ENCODE data around the gene NLRP3. TPM values are rescaled to one million over a fixed set of nuclear protein-coding genes. Genes with fewer than 3 reads are reported as not detected.
A peak's percentile ranks its signal among the peaks of the same experiment; 100 is the strongest.

NLRP3 gene
- total and polyA plus RNA-seq, 9 of the 15 experiments (the other 6 are each of a cell fraction or from before 2014, with no cell fraction given) = not detected

DNA sequence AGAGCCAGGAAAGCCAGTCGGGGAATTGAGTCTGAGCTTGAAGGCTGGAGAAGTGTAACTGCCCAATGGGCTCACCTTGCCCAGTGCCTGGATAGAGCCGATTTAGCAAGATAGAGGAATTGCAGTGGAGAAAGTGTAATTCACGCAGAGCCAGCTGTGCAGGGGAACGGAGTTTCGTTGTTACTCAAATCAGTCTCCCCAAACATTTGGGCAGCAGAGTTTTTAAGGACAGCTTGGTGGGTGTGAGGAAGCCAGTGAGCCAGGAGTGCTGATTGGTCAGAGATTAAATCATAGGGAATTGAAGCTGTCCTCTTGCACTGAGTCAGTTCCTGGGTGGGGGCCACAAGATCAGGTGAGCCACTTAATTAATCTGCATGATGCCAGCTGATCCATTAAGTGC, 28.4 kb upstream of the NLRP3 start:
- in situ Hi-C loops (cut with MboI) = no loop called here
- TF ChIP-seq TAF15 (IDR thresholded peaks at IDR 0.05; ENCODE audit: low read depth, low read length) (no peak), SMAD3 (CRISPR knock-in tag; conservative IDR thresholded peaks at IDR 0.05) (no peak), SMAD2 (IDR thresholded peaks at IDR 0.05; ENCODE audit: low read depth, low read length) (no peak), ZFP36 (IDR thresholded peaks at IDR 0.05; ENCODE audit: low read depth, low read length, partially characterized antibody) (peak; percentile 32), NFYB (IDR thresholded peaks at IDR 0.05; ENCODE audit: extremely low read depth, insufficient read length) (peak; percentile 38), ETV1 (tag; conservative IDR thresholded peaks at IDR 0.05; ENCODE audit: low read depth) (no peak), RNF2 (IDR thresholded peaks at IDR 0.05) (peak; percentile 65; the same call in 1 of the 2 replicates), ELF2 (CRISPR knock-in tag; IDR thresholded peaks at IDR 0.05) (no peak), CBX8 (IDR thresholded peaks at IDR 0.05; ENCODE audit: borderline replicate concordance, extremely low read depth, low read depth, low read length, poor library complexity, severe bottlenecking) (peak; percentile 53), TARDBP (IDR thresholded peaks at IDR 0.05) (no peak), RB1 (IDR thresholded peaks at IDR 0.05; ENCODE audit: low read depth) (no peak), ZNF695 (CRISPR knock-in tag; IDR thresholded peaks at IDR 0.05) (no peak), ZNF561 (CRISPR knock-in tag; conservative IDR thresholded peaks at IDR 0.05) (no peak)
- TF ChIP-seq, protein P1, sequence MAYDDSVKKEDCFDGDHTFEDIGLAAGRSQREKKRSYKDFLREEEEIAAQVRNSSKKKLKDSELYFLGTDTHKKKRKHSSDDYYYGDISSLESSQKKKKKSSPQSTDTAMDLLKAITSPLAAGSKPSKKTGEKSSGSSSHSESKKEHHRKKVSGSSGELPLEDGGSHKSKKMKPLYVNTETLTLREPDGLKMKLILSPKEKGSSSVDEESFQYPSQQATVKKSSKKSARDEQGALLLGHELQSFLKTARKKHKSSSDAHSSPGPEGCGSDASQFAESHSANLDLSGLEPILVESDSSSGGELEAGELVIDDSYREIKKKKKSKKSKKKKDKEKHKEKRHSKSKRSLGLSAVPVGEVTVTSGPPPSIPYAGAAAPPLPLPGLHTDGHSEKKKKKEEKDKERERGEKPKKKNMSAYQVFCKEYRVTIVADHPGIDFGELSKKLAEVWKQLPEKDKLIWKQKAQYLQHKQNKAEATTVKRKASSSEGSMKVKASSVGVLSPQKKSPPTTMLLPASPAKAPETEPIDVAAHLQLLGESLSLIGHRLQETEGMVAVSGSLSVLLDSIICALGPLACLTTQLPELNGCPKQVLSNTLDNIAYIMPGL (CRISPR knock-in tag; IDR thresholded peaks at IDR 0.05) = no peak
- TF ChIP-seq, protein P2, sequence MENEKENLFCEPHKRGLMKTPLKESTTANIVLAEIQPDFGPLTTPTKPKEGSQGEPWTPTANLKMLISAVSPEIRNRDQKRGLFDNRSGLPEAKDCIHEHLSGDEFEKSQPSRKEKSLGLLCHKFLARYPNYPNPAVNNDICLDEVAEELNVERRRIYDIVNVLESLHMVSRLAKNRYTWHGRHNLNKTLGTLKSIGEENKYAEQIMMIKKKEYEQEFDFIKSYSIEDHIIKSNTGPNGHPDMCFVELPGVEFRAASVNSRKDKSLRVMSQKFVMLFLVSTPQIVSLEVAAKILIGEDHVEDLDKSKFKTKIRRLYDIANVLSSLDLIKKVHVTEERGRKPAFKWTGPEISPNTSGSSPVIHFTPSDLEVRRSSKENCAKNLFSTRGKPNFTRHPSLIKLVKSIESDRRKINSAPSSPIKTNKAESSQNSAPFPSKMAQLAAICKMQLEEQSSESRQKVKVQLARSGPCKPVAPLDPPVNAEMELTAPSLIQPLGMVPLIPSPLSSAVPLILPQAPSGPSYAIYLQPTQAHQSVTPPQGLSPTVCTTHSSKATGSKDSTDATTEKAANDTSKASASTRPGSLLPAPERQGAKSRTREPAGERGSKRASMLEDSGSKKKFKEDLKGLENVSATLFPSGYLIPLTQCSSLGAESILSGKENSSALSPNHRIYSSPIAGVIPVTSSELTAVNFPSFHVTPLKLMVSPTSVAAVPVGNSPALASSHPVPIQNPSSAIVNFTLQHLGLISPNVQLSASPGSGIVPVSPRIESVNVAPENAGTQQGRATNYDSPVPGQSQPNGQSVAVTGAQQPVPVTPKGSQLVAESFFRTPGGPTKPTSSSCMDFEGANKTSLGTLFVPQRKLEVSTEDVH (IDR thresholded peaks at IDR 0.05; ENCODE audit: low read depth, partially characterized antibody) = no peak
- TF ChIP-seq, protein P3, sequence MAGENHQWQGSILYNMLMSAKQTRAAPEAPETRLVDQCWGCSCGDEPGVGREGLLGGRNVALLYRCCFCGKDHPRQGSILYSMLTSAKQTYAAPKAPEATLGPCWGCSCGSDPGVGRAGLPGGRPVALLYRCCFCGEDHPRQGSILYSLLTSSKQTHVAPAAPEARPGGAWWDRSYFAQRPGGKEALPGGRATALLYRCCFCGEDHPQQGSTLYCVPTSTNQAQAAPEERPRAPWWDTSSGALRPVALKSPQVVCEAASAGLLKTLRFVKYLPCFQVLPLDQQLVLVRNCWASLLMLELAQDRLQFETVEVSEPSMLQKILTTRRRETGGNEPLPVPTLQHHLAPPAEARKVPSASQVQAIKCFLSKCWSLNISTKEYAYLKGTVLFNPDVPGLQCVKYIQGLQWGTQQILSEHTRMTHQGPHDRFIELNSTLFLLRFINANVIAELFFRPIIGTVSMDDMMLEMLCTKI (IDR thresholded peaks at IDR 0.05; ENCODE audit: partially characterized antibody) = no peak

More for the DNA sequence above, 28.4 kb upstream of the NLRP3 start:
- Histone ChIP-seq H3K79me2 (ENCODE audit: control insufficient read depth, insufficient read depth, low read length) (no peaks in the 10 kb centered on the region), H3K27me3 (ENCODE audit: control insufficient read depth in 2 of 2, insufficient read depth in 2 of 2, low read length in 2 of 2) (peaks cover 0 to 5% of the 10 kb centered on the region in 2 experiments; a peak in 1 of 5 replicates), H2AFZ (ENCODE audit: low read depth, low read length) (peak overlapping the region; percentile 25; the same call in 1 of the 2 replicates), H4K20me1 (replicated peaks; ENCODE audit: control insufficient read depth, insufficient read depth, low read length) (no peaks in the 10 kb centered on the region), H3K9ac (ENCODE audit: insufficient read depth in 1 of 2, low read depth in 2 of 2, low read length in 2 of 2) (peak overlapping the region in 1 of 2 experiments; percentile 57; a peak in 1 of 4 replicates), H3K4me2 (ENCODE audit: insufficient read depth, low read length) (no peak overlapping the region), H3K36me3 (ENCODE audit: control insufficient read depth, insufficient read depth, low read length) (no peaks in the 10 kb centered on the region), H3K9me3 (replicated peaks; ENCODE audit: control insufficient read depth, insufficient read depth, low read depth, low read length) (no peaks in the 10 kb centered on the region), H3K4me3 (no peak overlapping the region), H3K4me1 (replicated peaks in 1 of 2; ENCODE audit: control insufficient read depth in 2 of 2, insufficient read depth in 2 of 2, low read length in 2 of 2) (peaks cover 0 to 5% of the 10 kb centered on the region in 2 experiments; a peak in 2 of 5 replicates), H3K9me1 (ENCODE audit: control insufficient read depth, insufficient read depth, low read length) (no peaks in the 10 kb centered on the region), H3K27ac (ENCODE audit: extremely low read depth, low read depth, low read length) (no peak overlapping the region)
- CTCF ChIA-PET (ENCODE audit: low intra/inter-chr PET ratio) = no interaction called here
- DNase-seq (ENCODE audit: extremely low read depth in 1 of 4, low spot score in 3 of 4) (no peak), ATAC-seq (no peak), FAIRE-seq (no peak)
- WGBS (ENCODE audit: insufficient coverage, low coverage, missing lambda C conversion rate) = 5% methylated on average over 5 of the region's 5 CpGs
- POLR2A ChIA-PET = interaction anchor here (1.0 kb wide), 1 partner anchor 262 kb away, joined by 4 read pairs; no protein-coding TSS in a partner anchor
- intact Hi-C loops (cut with micrococcal nuclease) = no loop called here
- BruUV-seq (replicated peaks) = no TSS peak

Data from K562 (cell line).